HEK293 (cell line): Measurements from ENCODE around the gene PSTPIP1.
A peak's percentile ranks its signal among the peaks of the same experiment; 100 is the strongest.

Experiments
- CTCF ChIA-PET: fragments of 350-600 bp; formaldehyde crosslinking; extraction: SDS; loops from one replicate; lab custom pipeline; 2021; ENCODE audit warnings: antibody characterized with exemption; lab: Yijun Ruan, JAX
- POLR2A ChIA-PET: fragments of 300-600 bp; formaldehyde crosslinking; extraction: SDS; loops from one replicate; lab custom pipeline; 2020; ENCODE audit warnings: antibody characterized with exemption, inconsistent platforms; lab: Yijun Ruan, JAX
- H3K27ac ChIP-seq: fragments of 200-500 bp; sonication (Bioruptor generic); 2 replicates; pipeline ENCODE4 v1.5.1; 2014; ENCODE audit warnings: low read depth, low read length, control low read depth, inconsistent platforms; ENCODE audit errors: extremely low read depth
- H3K36me3 ChIP-seq, 2 experiments: fragments of 200-500 bp in 1 of 2; sonication (Bioruptor generic) in 1 of 2; 1 replicate in 1 of 2; 2 replicates in 1 of 2; pipeline ENCODE4 v1.5.1; 2014 to 2017; ENCODE audit warnings: inconsistent platforms in 2 of 2, low read length in 2 of 2; ENCODE audit not compliant: control insufficient read depth in 2 of 2, insufficient read depth in 1 of 2
- H3K4me1 ChIP-seq: fragments of 200-500 bp; sonication (Bioruptor generic); 2 replicates; pipeline ENCODE4 v1.5.1; 2014; ENCODE audit warnings: mild to moderate bottlenecking, low read length, inconsistent platforms; ENCODE audit not compliant: control insufficient read depth, insufficient read depth
- H3K4me3 ChIP-seq: 2 replicates; pipeline ENCODE4 v1.5.1; 2011; ENCODE audit warnings: low read depth, mild to moderate bottlenecking, control low read depth, low read length, moderate library complexity
- H3K9me3 ChIP-seq: fragments of 200-500 bp; sonication (Bioruptor generic); 2 replicates; pipeline ENCODE4 v1.5.1; 2014; ENCODE audit warnings: low read depth, low read length, inconsistent platforms; ENCODE audit not compliant: control insufficient read depth, insufficient read depth
- EGR2 ChIP-seq: fragments of 450-650 bp; formaldehyde crosslinking; IDR thresholded peaks from 2 replicates; pipeline ENCODE4 v1.5.1; 2016; ENCODE audit warnings: low read depth, missing biosample characterization, missing genetic modification characterization
- KLF10 ChIP-seq: fragments of 450-650 bp; IDR thresholded peaks from 2 replicates; pipeline ENCODE4 v1.5.1; 2018; ENCODE audit warnings: missing biosample characterization, mild to moderate bottlenecking, missing genetic modification characterization
- KLF16 ChIP-seq: fragments of 450-650 bp; formaldehyde crosslinking; IDR thresholded peaks from 2 replicates; pipeline ENCODE4 v1.5.1; 2017; ENCODE audit warnings: missing biosample characterization, missing genetic modification characterization
- KLF8 ChIP-seq: fragments of 450-650 bp; formaldehyde crosslinking; IDR thresholded peaks from 2 replicates; pipeline ENCODE4 v1.5.1; 2016; ENCODE audit warnings: missing biosample characterization, missing genetic modification characterization
- KLF9 ChIP-seq: fragments of 450-650 bp; formaldehyde crosslinking; IDR thresholded peaks from 2 replicates; pipeline ENCODE4 v1.5.1; 2016; ENCODE audit warnings: missing biosample characterization, missing genetic modification characterization, low read depth
- SALL2 ChIP-seq: fragments of 450-650 bp; formaldehyde crosslinking; IDR thresholded peaks from 2 replicates; pipeline ENCODE4 v1.5.0; 2017; ENCODE audit warnings: missing biosample characterization, mild to moderate bottlenecking, missing genetic modification characterization, borderline replicate concordance
- SCRT1 ChIP-seq: fragments of 450-650 bp; formaldehyde crosslinking; IDR thresholded peaks from 2 replicates; pipeline ENCODE4 v1.5.1; 2016; ENCODE audit warnings: missing biosample characterization, missing genetic modification characterization, borderline replicate concordance
- SP3 ChIP-seq: fragments of 450-650 bp; formaldehyde crosslinking; IDR thresholded peaks from 2 replicates; pipeline ENCODE4 v1.5.1; 2016; ENCODE audit warnings: missing biosample characterization, missing genetic modification characterization
- ZBTB21 ChIP-seq: fragments of 450-650 bp; formaldehyde crosslinking; IDR thresholded peaks from 2 replicates; pipeline ENCODE4 v1.5.1; 2017; ENCODE audit warnings: missing biosample characterization, missing genetic modification characterization
- ZFHX2 ChIP-seq: fragments of 450-650 bp; formaldehyde crosslinking; conservative IDR thresholded peaks from 2 replicates; pipeline ENCODE4 v1.5.1; 2016; ENCODE audit warnings: missing biosample characterization, missing genetic modification characterization
- ZNF184 ChIP-seq: fragments of 450-650 bp; IDR thresholded peaks from 2 replicates; pipeline ENCODE4 v1.5.1; 2018; ENCODE audit warnings: missing biosample characterization, mild to moderate bottlenecking, missing genetic modification characterization
- ZNF214 ChIP-seq: fragments of 450-650 bp; formaldehyde crosslinking; IDR thresholded peaks from 2 replicates; pipeline ENCODE4 v1.5.1; 2017; ENCODE audit warnings: missing biosample characterization, mild to moderate bottlenecking, missing genetic modification characterization, borderline replicate concordance
- ZNF248 ChIP-seq: fragments of 450-650 bp; formaldehyde crosslinking; IDR thresholded peaks from 2 replicates; pipeline ENCODE4 v1.5.1; 2017; ENCODE audit warnings: missing biosample characterization, missing genetic modification characterization
- ZNF341 ChIP-seq: fragments of 450-650 bp; formaldehyde crosslinking; IDR thresholded peaks from 2 replicates; pipeline ENCODE4; 2016; ENCODE audit warnings: low read depth, missing biosample characterization, missing genetic modification characterization
- ZNF362 ChIP-seq: fragments of 450-650 bp; formaldehyde crosslinking; IDR thresholded peaks from 2 replicates; pipeline ENCODE4 v1.5.1; 2016; ENCODE audit warnings: missing biosample characterization, missing genetic modification characterization
- ZNF530 ChIP-seq: fragments of 450-650 bp; formaldehyde crosslinking; IDR thresholded peaks from 2 replicates; pipeline ENCODE4 v1.5.1; 2016; ENCODE audit warnings: low read depth, missing biosample characterization, missing genetic modification characterization
- ZNF768 ChIP-seq: fragments of 450-650 bp; formaldehyde crosslinking; IDR thresholded peaks from 2 replicates; pipeline ENCODE4 v1.5.1; 2018; ENCODE audit warnings: missing biosample characterization, mild to moderate bottlenecking, missing genetic modification characterization
- ZNF777 ChIP-seq: fragments of 450-650 bp; formaldehyde crosslinking; IDR thresholded peaks from 2 replicates; pipeline ENCODE4 v1.5.1; 2017; ENCODE audit warnings: missing biosample characterization, missing genetic modification characterization, borderline replicate concordance
- TF ChIP-seq, protein P1 (sequence below): fragments of 450-650 bp; formaldehyde crosslinking; IDR thresholded peaks from 2 replicates; pipeline ENCODE4 v1.5.1; 2016; ENCODE audit warnings: missing biosample characterization, missing genetic modification characterization, low read depth
- TF ChIP-seq, protein P2 (sequence below): fragments of 450-650 bp; formaldehyde crosslinking; IDR thresholded peaks from 2 replicates; pipeline ENCODE4 v1.5.1; 2016; ENCODE audit warnings: missing biosample characterization, missing genetic modification characterization

The PSTPIP1 gene

DNA sequence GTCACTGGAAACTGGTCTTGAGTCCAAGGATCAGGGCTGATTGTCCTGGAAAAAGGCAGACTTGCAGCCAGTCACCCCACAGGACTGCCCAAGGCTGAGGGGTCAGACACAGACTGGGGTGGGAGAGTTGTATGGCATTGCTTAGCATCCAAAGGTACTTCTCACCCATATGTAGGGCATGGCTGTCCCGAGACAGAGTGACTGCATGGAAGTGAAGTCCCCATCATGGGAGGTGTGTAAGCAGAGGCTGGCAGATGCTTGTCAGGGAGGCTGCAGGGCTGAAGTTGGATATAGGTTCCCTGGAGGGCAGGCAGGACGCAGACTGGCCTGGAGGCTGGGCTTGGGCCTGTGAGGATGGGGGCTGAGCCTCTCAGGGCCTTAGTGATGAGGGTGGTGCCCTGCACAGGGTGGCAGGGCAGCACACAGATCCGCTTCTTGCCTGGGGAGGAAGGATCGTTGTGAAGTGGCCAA is 31.1 kb downstream of the PSTPIP1 start (continued):
- no peak for TF ChIP-seq ZNF362 (tag by site-specific recombination)

GRCh38 chr15:77026501-77027110 is 31.7 kb downstream of the PSTPIP1 start:
- POLR2A ChIA-PET: interaction anchor here (0.7 to 0.9 kb wide), 2 partner anchors 11 to 45 kb away, joined by 4 to 5 read pairs; partner anchors contain the start of gene TSPAN3
- Histone ChIP-seq H3K4me1 (no peaks in the 10 kb centered on the region), H3K4me3 (no peak overlapping the region), H3K36me3 (no peaks in the 10 kb centered on the region), H3K9me3 (no peaks in the 10 kb centered on the region), H3K27ac (no peak overlapping the region)
- TF ChIP-seq ZNF184 (tag by site-specific recombination) (no peak), ZBTB21 (no peak)
- CTCF ChIA-PET: interaction anchor here (0.7 to 4.3 kb wide), 5 partner anchors 8 to 71 kb away, joined by 3 to 32 read pairs (median 4); no protein-coding TSS in a partner anchor

DNA sequence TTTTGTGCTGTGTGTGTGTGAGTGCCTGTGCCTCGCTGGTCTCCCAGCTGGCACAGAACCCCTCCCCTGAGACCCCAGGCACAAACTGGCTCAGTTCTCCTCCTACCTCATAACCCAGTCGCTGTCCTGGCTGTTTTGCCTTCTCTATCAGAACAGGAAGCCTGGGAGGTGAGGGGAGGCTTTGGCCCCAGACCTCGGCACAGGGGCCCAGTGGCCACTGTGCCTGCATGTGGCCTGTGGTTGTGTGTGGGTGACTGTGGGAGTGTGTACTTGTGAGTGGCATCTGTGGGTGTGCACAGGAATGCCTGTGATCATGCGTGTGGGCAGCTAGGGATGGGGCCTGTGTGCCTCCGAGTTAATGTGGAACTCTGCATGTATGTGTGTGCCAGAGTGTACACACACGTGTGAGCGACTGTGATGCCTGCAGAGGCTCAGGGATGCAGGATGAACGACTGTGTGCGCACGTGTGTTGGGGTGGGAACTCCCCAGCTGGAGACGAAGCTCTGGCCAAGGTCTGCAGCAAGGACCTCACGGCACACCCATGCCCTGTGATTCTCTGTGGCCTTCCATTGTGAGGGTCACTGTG is 32.3 kb downstream of the PSTPIP1 start:
- CTCF ChIA-PET: interaction anchor here (0.8 to 1.1 kb wide), 2 partner anchors 8 to 14 kb away, joined by 3 read pairs; no protein-coding TSS in a partner anchor
- Histone ChIP-seq H3K4me1 (no peaks in the 10 kb centered on the region), H3K27ac (no peak overlapping the region), H3K4me3 (no peak overlapping the region), H3K9me3 (no peaks in the 10 kb centered on the region), H3K36me3 (no peaks in the 10 kb centered on the region)
- POLR2A ChIA-PET: interaction anchor here (0.7 to 0.9 kb wide), 2 partner anchors 10 to 44 kb away, joined by 4 to 5 read pairs; partner anchors contain the start of gene TSPAN3
- TF ChIP-seq EGR2 (tag by site-specific recombination): peak; percentile 95
- no peak for TF ChIP-seq SP3
- peak; percentile 99 for TF ChIP-seq ZFHX2 (tag by site-specific recombination)
- TF ChIP-seq SCRT1 (tag by site-specific recombination): no peak

DNA sequence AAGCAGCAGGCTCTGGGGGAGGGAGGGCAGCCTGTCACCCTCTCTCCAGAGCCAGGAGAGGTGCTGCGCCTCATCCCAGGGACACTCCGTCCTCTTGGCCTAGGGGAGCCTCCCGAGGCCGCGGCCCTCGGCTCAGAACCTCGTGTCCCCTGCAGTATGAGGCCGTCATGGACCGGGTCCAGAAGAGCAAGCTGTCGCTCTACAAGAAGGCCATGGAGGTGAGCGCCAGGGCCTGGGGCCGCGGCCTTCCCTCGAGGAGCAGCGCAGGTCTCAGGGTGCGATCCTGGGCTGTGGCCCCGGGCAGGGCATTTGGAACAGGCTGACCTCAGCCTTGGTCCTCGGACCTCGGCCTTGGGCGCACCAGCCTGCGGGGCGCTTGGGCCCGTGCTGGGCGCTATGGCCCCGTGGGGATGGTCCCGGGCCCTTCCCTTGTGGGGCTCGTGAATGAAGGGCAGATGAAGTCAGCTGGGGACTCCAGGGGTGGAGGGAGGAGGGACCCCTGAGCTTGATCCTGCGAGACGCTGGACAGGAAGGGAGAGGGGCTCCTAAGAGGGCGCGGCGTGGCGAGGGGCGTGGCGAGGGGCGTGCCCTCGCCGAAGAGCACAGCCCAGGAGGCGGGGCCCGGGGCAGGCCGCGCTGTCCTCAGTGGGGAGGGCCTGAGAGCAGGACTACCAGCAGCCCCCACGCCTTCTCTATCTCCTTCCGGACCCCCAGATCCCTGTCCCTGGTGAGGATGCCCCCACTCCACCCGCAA is 32.9 kb downstream of the PSTPIP1 start:
- Histone ChIP-seq H3K4me1 (no peaks in the 10 kb centered on the region), H3K9me3 (no peaks in the 10 kb centered on the region), H3K4me3 (no peak overlapping the region), H3K27ac (no peak overlapping the region), H3K36me3 (no peaks in the 10 kb centered on the region)
- POLR2A ChIA-PET: no interaction called here
- CTCF ChIA-PET: interaction anchor here (0.7 kb wide), 1 partner anchor 807 kb away, joined by 3 read pairs; no protein-coding TSS in a partner anchor
- TF ChIP-seq KLF8 (tag by site-specific recombination): peak; percentile 18; the same call in 1 of the 2 replicates
- TF ChIP-seq, protein P1, sequence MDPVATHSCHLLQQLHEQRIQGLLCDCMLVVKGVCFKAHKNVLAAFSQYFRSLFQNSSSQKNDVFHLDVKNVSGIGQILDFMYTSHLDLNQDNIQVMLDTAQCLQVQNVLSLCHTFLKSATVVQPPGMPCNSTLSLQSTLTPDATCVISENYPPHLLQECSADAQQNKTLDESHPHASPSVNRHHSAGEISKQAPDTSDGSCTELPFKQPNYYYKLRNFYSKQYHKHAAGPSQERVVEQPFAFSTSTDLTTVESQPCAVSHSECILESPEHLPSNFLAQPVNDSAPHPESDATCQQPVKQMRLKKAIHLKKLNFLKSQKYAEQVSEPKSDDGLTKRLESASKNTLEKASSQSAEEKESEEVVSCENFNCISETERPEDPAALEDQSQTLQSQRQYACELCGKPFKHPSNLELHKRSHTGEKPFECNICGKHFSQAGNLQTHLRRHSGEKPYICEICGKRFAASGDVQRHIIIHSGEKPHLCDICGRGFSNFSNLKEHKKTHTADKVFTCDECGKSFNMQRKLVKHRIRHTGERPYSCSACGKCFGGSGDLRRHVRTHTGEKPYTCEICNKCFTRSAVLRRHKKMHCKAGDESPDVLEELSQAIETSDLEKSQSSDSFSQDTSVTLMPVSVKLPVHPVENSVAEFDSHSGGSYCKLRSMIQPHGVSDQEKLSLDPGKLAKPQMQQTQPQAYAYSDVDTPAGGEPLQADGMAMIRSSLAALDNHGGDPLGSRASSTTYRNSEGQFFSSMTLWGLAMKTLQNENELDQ (tag by site-specific recombination): no peak
- TF ChIP-seq KLF10 (tag by site-specific recombination): peak; percentile 50; the same call in 1 of the 2 replicates
- TF ChIP-seq ZNF248 (tag by site-specific recombination): no peak
- TF ChIP-seq, protein P2, sequence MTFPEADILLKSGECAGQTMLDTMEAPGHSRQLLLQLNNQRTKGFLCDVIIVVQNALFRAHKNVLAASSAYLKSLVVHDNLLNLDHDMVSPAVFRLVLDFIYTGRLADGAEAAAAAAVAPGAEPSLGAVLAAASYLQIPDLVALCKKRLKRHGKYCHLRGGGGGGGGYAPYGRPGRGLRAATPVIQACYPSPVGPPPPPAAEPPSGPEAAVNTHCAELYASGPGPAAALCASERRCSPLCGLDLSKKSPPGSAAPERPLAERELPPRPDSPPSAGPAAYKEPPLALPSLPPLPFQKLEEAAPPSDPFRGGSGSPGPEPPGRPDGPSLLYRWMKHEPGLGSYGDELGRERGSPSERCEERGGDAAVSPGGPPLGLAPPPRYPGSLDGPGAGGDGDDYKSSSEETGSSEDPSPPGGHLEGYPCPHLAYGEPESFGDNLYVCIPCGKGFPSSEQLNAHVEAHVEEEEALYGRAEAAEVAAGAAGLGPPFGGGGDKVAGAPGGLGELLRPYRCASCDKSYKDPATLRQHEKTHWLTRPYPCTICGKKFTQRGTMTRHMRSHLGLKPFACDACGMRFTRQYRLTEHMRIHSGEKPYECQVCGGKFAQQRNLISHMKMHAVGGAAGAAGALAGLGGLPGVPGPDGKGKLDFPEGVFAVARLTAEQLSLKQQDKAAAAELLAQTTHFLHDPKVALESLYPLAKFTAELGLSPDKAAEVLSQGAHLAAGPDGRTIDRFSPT (tag by site-specific recombination): no peak
- TF ChIP-seq SALL2 (tag by site-specific recombination): no peak
- TF ChIP-seq KLF9 (tag by site-specific recombination): peak; percentile 47
- no peak for TF ChIP-seq ZNF777 (tag by site-specific recombination)
- TF ChIP-seq ZNF768: no peak
- no peak for TF ChIP-seq ZBTB21
- TF ChIP-seq KLF16 (tag by site-specific recombination): no peak
- no peak for TF ChIP-seq ZNF214
- no peak for TF ChIP-seq ZNF341
- TF ChIP-seq ZNF530 (tag by site-specific recombination): no peak
